ENCODE data around the gene CAB39L. TPM values are rescaled to one million over a fixed set of nuclear protein-coding genes. Genes with fewer than 3 reads are reported as not detected.

The CAB39L gene
- total and polyA plus RNA-seq, 2 of the 4 experiments (the other 2 are of a cell fraction), result 8.5 to 16.7 TPM

DNA sequence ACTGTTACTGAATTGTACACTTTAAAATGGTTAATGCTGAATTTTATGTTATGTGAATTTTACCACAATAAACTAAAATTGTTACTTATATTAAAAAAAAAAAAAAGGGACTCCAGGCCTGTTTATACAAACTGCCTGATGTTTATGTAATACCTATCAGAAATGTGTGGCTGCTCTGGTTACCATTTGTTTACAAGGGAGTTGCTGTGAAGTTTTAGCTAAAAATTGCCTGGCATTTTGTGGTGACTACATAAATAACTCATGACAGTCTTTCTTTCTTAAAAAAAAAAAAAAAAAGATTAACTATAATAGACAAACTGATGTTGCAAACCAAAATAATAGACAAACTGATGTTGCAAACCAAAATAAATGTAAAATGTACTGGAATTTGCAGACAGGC is 124.3 kb downstream of the CAB39L start:
- Histone ChIP-seq H3K27ac (ENCODE audit: insufficient read depth, low read length) (no peak overlapping the region), H3K23ac (ENCODE audit: low read depth, low read length) (peak overlapping the region; percentile 51; the same call in 1 of the 2 replicates), H4K5ac (ENCODE audit: low read depth, low read length) (no peak overlapping the region), H2BK120ac (ENCODE audit: low read depth, low read length) (peak overlapping the region; percentile 87; the same call in 1 of the 2 replicates), H4K20me1 (ENCODE audit: insufficient read depth, low read length) (no peaks in the 10 kb centered on the region), H4K91ac (ENCODE audit: insufficient read depth, low read depth, low read length) (no peak overlapping the region), H3K9me3 (ENCODE audit: control insufficient read depth, insufficient read depth, low read length) (no peaks in the 10 kb centered on the region), H3K9me1 (ENCODE audit: insufficient read depth, low read length) (peaks cover 16% of the 10 kb centered on the region), H3K18ac (ENCODE audit: low read depth, low read length) (peak overlapping the region; percentile 91; the same call in 1 of the 2 replicates), H2AK5ac (ENCODE audit: low read depth, low read length) (no peak overlapping the region), H3K79me1 (ENCODE audit: low read depth in 1 of 2, low read length in 2 of 2) (peaks cover 0 to 16% of the 10 kb centered on the region in 2 experiments; a peak in 2 of 4 replicates), H3K4me1 (ENCODE audit: control insufficient read depth, insufficient read depth, low read length) (peaks cover 16% of the 10 kb centered on the region), H2BK20ac (ENCODE audit: low read depth, low read length) (peak overlapping the region; percentile 78; the same call in 1 of the 2 replicates), H3K4me3 (ENCODE audit: insufficient read depth, low read depth, low read length) (no peak overlapping the region), H2BK5ac (ENCODE audit: low read depth, low read length, poor library complexity, severe bottlenecking) (peak overlapping the region; percentile 53), H2BK15ac (ENCODE audit: low read depth, low read length) (peak overlapping the region; percentile 73; the same call in 1 of the 3 replicates), H3K4me2 (ENCODE audit: low read depth, low read length) (no peak overlapping the region; the same call in 1 of the 2 replicates), H4K8ac (ENCODE audit: low read depth in 2 of 2, low read length in 2 of 2) (0 out of 4 replicates have a peak overlapping the region, but pooled peaks of 1 of the 2 experiments have one; percentile 77), H2AFZ (replicated peaks; ENCODE audit: low read length, poor library complexity) (no peak overlapping the region), H3K27me3 (ENCODE audit: control insufficient read depth, insufficient read depth, low read length) (no peaks in the 10 kb centered on the region), H3K56ac (ENCODE audit: extremely low read depth, insufficient read depth, low read length) (peak overlapping the region; percentile 14; the same call in 1 of the 2 replicates), H3K4ac (ENCODE audit: low read depth, low read length) (no peak overlapping the region; the same call in 1 of the 2 replicates), H3K36me3 (ENCODE audit: control insufficient read depth, insufficient read depth, low read length) (no peaks in the 10 kb centered on the region; the same call in 1 of the 2 replicates), H2AK9ac (replicated peaks; ENCODE audit: low read depth, low read length, poor library complexity) (no peak overlapping the region), H3K14ac (replicated peaks; ENCODE audit: low read depth, low read length) (no peak overlapping the region), H3K9ac (ENCODE audit: low read depth, low read length) (no peak overlapping the region)
- TF ChIP-seq USF2 (IDR thresholded peaks at IDR 0.05; ENCODE audit: low read depth, low read length) (no peak), BHLHE40 (IDR thresholded peaks at IDR 0.05; ENCODE audit: low read depth, low read length) (0 out of 2 replicates have a peak, but pooled peaks have one; percentile 11)
- dilution Hi-C loops (cut with HindIII; ENCODE audit: low sequenced_read_pairs, unreplicated experiment), result no loop called here
- ATAC-seq (ENCODE audit: low read depth) (peak; percentile 51), DNase-seq (peak; percentile 74)
- in situ Hi-C loops (cut with MboI; ENCODE audit: low sequenced_read_pairs), result no loop called here
- intact Hi-C loops (cut with micrococcal nuclease), result no loop called here
- POLR2A ChIA-PET (ENCODE audit: unreplicated experiment), result no interaction called here
- CTCF ChIA-PET, result interaction anchor here (0.6 kb wide), 1 partner anchor 488 kb away, joined by 3 read pairs; no protein-coding TSS in a partner anchor
- BruUV-seq (replicated peaks), result no TSS peak
